Mucosa of descending colon (tissue), 3 donors: ENCODE measurements around the gene SOS1. TPM values are rescaled to one million over a fixed set of nuclear protein-coding genes. Genes with fewer than 3 reads are reported as not detected.
"Not testable (repeated sequence)": the region's sequence is repeated elsewhere in the genome, so short reads cannot be mapped to it uniquely, and the experiment has no call there.

Source experiments
- ATAC-seq: fragments of 200-7000 bp; cut with Tn5 transposase; one replicate; pipeline ENCODE4 v1.9.1; 2020; ENCODE audit warnings: mild to moderate bottlenecking, moderate library complexity
- DNase-seq, 3 donors: peaks; one replicate each; pipeline ENCODE4 v3.0.0-alpha.2; 2020
- H3K36me3 ChIP-seq: fragments of 200-600 bp; one replicate; pipeline ENCODE4 v1.8.0; 2021; ENCODE audit warnings: low read depth, mild to moderate bottlenecking
- H3K4me1 ChIP-seq: fragments of 200-600 bp; one replicate; pipeline ENCODE4 v1.8.0; 2021; ENCODE audit warnings: low read depth, mild to moderate bottlenecking
- H3K4me3 ChIP-seq: fragments of 200-600 bp; one replicate; pipeline ENCODE4 v1.8.0; 2021; ENCODE audit warnings: mild to moderate bottlenecking
- H3K9me3 ChIP-seq: fragments of 200-600 bp; one replicate; pipeline ENCODE4 v1.8.0; 2021; ENCODE audit warnings: mild to moderate bottlenecking
- intact Hi-C, 2 donors: fragments of 100-400 bp; cut with DNase I in 1 of 2; cut with micrococcal nuclease in 1 of 2; formaldehyde crosslinking; loops; one replicate each; pipeline versions ENCODE4 v1.11.0 to v1.11.1; 2022; cut with DNase I, micrococcal nuclease
- total RNA-seq, 3 donors: library from RNA; stranded (reverse); fragmentation: NEBNext Ultra II Directional in 2 of 3; extraction: Animal tissue kit (Norgen Biotek cat#: 25700) in 2 of 3; gene quantifications; one replicate each; pipeline versions ENCODE4 v1.2.1 to v1.2.4, GENCODE V29; 2021 to 2023
- TF ChIP-seq, protein P1 (sequence below): fragments of 200-600 bp; IDR thresholded peaks from one replicate; pipeline ENCODE4 v1.8.0; 2022; ENCODE audit warnings: antibody characterized with exemption, mild to moderate bottlenecking
- donor health status: DM: no; HTN: no; CAD: no; lungs with moderate emphysema.
- donor health status: DM: no; HTN: no; CAD: no.
- donor health status: DM: no; HTN: yes; CAD: no.

Gene SOS1
- total RNA-seq, 3 donors from 2014 or later, result 38.8 to 44.2 (median 39.8) TPM

- H3K36me3 ChIP-seq, result no peaks in the 10 kb centered on the region
- no peak for DNase-seq
- H3K4me3 ChIP-seq, result no peak overlapping the region
- no peak for ATAC-seq
- TF ChIP-seq, protein P1, sequence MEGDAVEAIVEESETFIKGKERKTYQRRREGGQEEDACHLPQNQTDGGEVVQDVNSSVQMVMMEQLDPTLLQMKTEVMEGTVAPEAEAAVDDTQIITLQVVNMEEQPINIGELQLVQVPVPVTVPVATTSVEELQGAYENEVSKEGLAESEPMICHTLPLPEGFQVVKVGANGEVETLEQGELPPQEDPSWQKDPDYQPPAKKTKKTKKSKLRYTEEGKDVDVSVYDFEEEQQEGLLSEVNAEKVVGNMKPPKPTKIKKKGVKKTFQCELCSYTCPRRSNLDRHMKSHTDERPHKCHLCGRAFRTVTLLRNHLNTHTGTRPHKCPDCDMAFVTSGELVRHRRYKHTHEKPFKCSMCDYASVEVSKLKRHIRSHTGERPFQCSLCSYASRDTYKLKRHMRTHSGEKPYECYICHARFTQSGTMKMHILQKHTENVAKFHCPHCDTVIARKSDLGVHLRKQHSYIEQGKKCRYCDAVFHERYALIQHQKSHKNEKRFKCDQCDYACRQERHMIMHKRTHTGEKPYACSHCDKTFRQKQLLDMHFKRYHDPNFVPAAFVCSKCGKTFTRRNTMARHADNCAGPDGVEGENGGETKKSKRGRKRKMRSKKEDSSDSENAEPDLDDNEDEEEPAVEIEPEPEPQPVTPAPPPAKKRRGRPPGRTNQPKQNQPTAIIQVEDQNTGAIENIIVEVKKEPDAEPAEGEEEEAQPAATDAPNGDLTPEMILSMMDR, result no peak
- intact Hi-C loops, result no loop called here
- H3K4me1 ChIP-seq, result no peaks in the 10 kb centered on the region
- H3K9me3 ChIP-seq, result no peaks in the 10 kb centered on the region
These were observed 55.2 kb downstream of the SOS1 start for GRCh38 chr2:39065616-39066015.

GRCh38 chr2:39062320-39062719, 58.5 kb downstream of the SOS1 start:
- H3K9me3 ChIP-seq, result no peaks in the 10 kb centered on the region
- intact Hi-C loops, result loop anchor here (5.0 kb wide), 1 partner anchor 165 kb away; no protein-coding TSS in a partner anchor
- ATAC-seq, result no peak
- no peak overlapping the region for H3K4me3 ChIP-seq
- DNase-seq, result no peak
- TF ChIP-seq, protein P1, result no peak
- H3K4me1 ChIP-seq, result no peaks in the 10 kb centered on the region
- H3K36me3 ChIP-seq, result no peaks in the 10 kb centered on the region

DNA sequence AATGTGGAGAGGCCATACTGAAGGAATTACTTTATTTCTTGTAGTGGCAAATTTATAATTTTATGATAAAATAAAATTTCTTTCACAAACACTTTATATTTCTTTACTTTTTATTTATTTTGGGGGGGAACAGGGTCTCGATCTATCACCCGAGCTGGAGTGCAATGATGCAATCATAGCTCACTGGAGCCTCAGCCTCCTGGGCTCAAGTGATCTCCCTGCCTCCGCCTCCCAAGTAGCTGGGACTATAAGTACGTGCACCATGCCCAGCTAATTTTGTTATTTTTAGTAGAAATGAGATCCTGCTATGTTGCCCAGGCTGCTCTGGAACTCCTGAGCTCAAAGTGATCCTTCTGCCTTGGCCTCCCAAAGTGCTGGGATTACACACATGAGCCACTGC, 59.6 kb downstream of the SOS1 start:
- Histone ChIP-seq H3K4me1 (no peaks in the 10 kb centered on the region), H3K4me3 (no peak overlapping the region), H3K9me3 (no peaks in the 10 kb centered on the region), H3K36me3 (no peaks in the 10 kb centered on the region)
- DNase-seq, result no peak
- intact Hi-C loops, result loop anchor here (5.0 kb wide), 1 partner anchor 166 kb away; no protein-coding TSS in a partner anchor
- TF ChIP-seq, protein P1, result no peak
- no peak for ATAC-seq

- intact Hi-C loops, result no loop called here
- no peak overlapping the region for H3K4me3 ChIP-seq
- H3K9me3 ChIP-seq, result no peaks in the 10 kb centered on the region
- ATAC-seq (no peak), DNase-seq (no peak)
- H3K36me3 ChIP-seq, result no peaks in the 10 kb centered on the region
- H3K4me1 ChIP-seq, result no peaks in the 10 kb centered on the region
- TF ChIP-seq, protein P1, result peak; percentile 15
These were observed 61.4 kb downstream of the SOS1 start for GRCh38 chr2:39059366-39059952.

DNA sequence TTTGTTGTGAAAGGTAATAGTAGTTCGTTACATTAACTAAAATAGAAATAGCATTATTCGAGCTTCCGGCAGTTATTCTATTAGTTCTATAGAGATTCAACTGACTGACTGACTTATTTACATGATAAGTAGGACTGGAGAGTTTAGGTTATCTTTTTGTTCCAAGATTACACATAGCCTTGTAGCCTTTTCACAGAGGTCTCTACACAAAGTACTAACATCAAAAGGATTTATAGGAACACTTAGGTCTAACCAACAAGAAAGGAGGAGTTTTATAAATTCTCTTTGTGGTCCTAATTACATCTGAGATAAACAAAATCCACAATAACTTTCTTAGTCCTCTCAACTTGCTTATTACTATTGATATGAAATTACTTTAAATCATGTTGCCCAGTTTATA, 62.8 kb downstream of the SOS1 start:
- ATAC-seq (no peak), DNase-seq (no peak)
- no peaks in the 10 kb centered on the region for H3K36me3 ChIP-seq
- TF ChIP-seq, protein P1, result no peak
- H3K4me1 ChIP-seq, result no peaks in the 10 kb centered on the region
- intact Hi-C loops, result no loop called here
- no peak overlapping the region for H3K4me3 ChIP-seq
- H3K9me3 ChIP-seq, result no peaks in the 10 kb centered on the region

DNA sequence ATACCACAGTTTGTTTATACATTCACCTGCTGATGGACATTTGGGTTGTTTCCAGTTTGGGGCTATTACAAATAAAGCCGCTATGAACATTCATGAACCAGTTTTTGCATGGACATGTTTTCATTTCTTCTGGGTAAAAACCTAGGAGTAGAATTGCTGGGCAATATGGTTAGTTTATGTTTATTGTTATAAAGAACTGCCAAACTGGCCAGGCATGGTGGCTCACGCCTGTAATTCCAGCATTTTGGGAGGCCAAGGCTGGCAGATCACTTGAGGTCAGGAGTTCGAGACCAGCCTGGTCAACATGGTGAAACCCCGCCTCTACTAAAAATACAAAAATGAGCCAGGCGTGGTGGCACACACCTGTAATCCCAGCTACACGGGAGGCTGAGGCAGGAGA, 68.2 kb downstream of the SOS1 start:
- intact Hi-C loops, ATAC-seq: not testable (repeated sequence)

More for the DNA sequence above, 68.2 kb downstream of the SOS1 start:
- H3K36me3 ChIP-seq, H3K9me3 ChIP-seq, H3K4me1 ChIP-seq, DNase-seq, H3K4me3 ChIP-seq: not testable (repeated sequence)
